CD14-positive monocyte (primary cell): Measurements from ENCODE around the gene CLCN5. TPM values are rescaled to one million over a fixed set of nuclear protein-coding genes. Genes with fewer than 3 reads are reported as not detected.

Experiments
- DNase-seq, 3 donors: peaks; one replicate each; pipeline ENCODE4 v3.0.0-alpha.2; 2011 to 2022
- H2AFZ ChIP-seq: 2 replicates; pipeline ENCODE4 v1.6.0; 2012; ENCODE audit warnings: mild to moderate bottlenecking, low read depth, low read length, inconsistent platforms; ENCODE audit not compliant: insufficient read depth, poor library complexity, severe bottlenecking
- H3K27ac ChIP-seq, 2 donors: 1 replicate in 1 of 2; 2 replicates in 1 of 2; pipeline ENCODE4 v1.5.1; 2012 to 2013; ENCODE audit warnings: low read length in 2 of 2, control low read depth in 1 of 2, inconsistent platforms in 1 of 2, low read depth in 1 of 2, mild to moderate bottlenecking in 1 of 2
- H3K27me3 ChIP-seq, 2 donors: one replicate each; pipeline versions ENCODE4 v1.6.0 to v1.6.1; 2011 to 2013; ENCODE audit warnings: low read length in 2 of 2; ENCODE audit not compliant: control insufficient read depth in 2 of 2, insufficient read depth in 2 of 2
- H3K36me3 ChIP-seq, 2 donors: replicated peaks in 1 of 2; 1 replicate in 1 of 2; 2 replicates in 1 of 2; pipeline versions ENCODE4 v1.5.1 to v1.6.1; 2012 to 2013; ENCODE audit warnings: low read length in 2 of 2, control low read depth in 1 of 2, inconsistent platforms in 1 of 2, mild to moderate bottlenecking in 1 of 2; ENCODE audit not compliant: insufficient read depth in 2 of 2, control insufficient read depth in 1 of 2
- H3K4me1 ChIP-seq, 2 donors: 1 replicate in 1 of 2; 2 replicates in 1 of 2; pipeline versions ENCODE4 v1.5.1 to v1.6.1; 2012 to 2013; ENCODE audit warnings: low read length in 2 of 2, control low read depth in 1 of 2, inconsistent platforms in 1 of 2, mild to moderate bottlenecking in 1 of 2, moderate library complexity in 1 of 2; ENCODE audit not compliant: insufficient read depth in 2 of 2, control insufficient read depth in 1 of 2
- H3K4me2 ChIP-seq: replicated peaks from 2 replicates; pipeline ENCODE3; 2012; ENCODE audit warnings: low read length, moderate library complexity, mild to moderate bottlenecking; ENCODE audit not compliant: poor library complexity, severe bottlenecking; ENCODE audit errors: extremely low read depth
- H3K4me3 ChIP-seq, 3 experiments: fragments of 200-600 bp in 1 of 3; sonication (generic) in 1 of 3; replicated peaks in 1 of 3; 1 replicate in 2 of 3; 2 replicates in 1 of 3; pipeline ENCODE4 v1.5.1; 2011 to 2013; ENCODE audit warnings: low read length in 3 of 3, mild to moderate bottlenecking in 3 of 3, control low read depth in 2 of 3, low read depth in 2 of 3, inconsistent platforms in 1 of 3, moderate library complexity in 1 of 3
- H3K79me2 ChIP-seq: 2 replicates; pipeline ENCODE4 v1.6.0; 2012; ENCODE audit warnings: mild to moderate bottlenecking, control low read depth, inconsistent platforms, low read length, moderate library complexity; ENCODE audit not compliant: insufficient read depth
- H3K9ac ChIP-seq: 2 replicates; pipeline ENCODE4 v1.6.0; 2017; ENCODE audit warnings: low read length, mild to moderate bottlenecking; ENCODE audit not compliant: insufficient read depth, poor library complexity, severe bottlenecking
- H3K9me3 ChIP-seq, 2 donors: replicated peaks in 1 of 2; 1 replicate in 1 of 2; 2 replicates in 1 of 2; pipeline versions ENCODE4 v1.5.1 to v1.6.1; 2012 to 2013; ENCODE audit warnings: low read length in 2 of 2, control low read depth in 1 of 2; ENCODE audit not compliant: control insufficient read depth in 1 of 2, insufficient read depth in 1 of 2
- H4K20me1 ChIP-seq: 2 replicates; pipeline ENCODE4 v1.6.0; 2012; ENCODE audit warnings: mild to moderate bottlenecking, low read length, control low read depth, moderate library complexity; ENCODE audit not compliant: insufficient read depth
- H3K27ac Mint-ChIP-seq, 7 donors: one replicate each; pipeline ENCODE4 v1.8.0; 2020; ENCODE audit warnings: mild to moderate bottlenecking in 7 of 7, mixed read lengths in 7 of 7, moderate library complexity in 6 of 7, inconsistent platforms in 2 of 7
- H3K27me3 Mint-ChIP-seq, 3 donors: one replicate each; pipeline ENCODE4 v1.8.0; 2021 to 2022; ENCODE audit warnings: low read depth in 3 of 3, mild to moderate bottlenecking in 3 of 3, mixed read lengths in 3 of 3, moderate library complexity in 3 of 3, inconsistent platforms in 1 of 3
- H3K36me3 Mint-ChIP-seq, 2 donors: one replicate each; pipeline ENCODE4 v1.8.0; 2020; ENCODE audit warnings: mixed read lengths in 2 of 2, inconsistent platforms in 1 of 2, mild to moderate bottlenecking in 1 of 2
- H3K4me1 Mint-ChIP-seq: one replicate; pipeline ENCODE4 v1.8.0; 2020; ENCODE audit warnings: mild to moderate bottlenecking, mixed read lengths
- H3K4me3 Mint-ChIP-seq, 2 donors: one replicate each; pipeline ENCODE4 v1.8.0; 2020; ENCODE audit warnings: mild to moderate bottlenecking in 2 of 2, mixed read lengths in 2 of 2, moderate library complexity in 1 of 2
- H3K9me3 Mint-ChIP-seq, 7 donors: one replicate each; pipeline ENCODE4 v1.8.0; 2020 to 2022; ENCODE audit warnings: mixed read lengths in 7 of 7, mild to moderate bottlenecking in 6 of 7, moderate library complexity in 6 of 7, inconsistent platforms in 2 of 7
- CTCF ChIP-seq: fragments of 200-600 bp; IDR thresholded peaks from one replicate; pipeline ENCODE4 v1.8.0; 2022; ENCODE audit warnings: antibody characterized with exemption, mild to moderate bottlenecking
- WGBS: methylation state at CpG from one replicate; pipeline ENCODE4 v1.1.5; 2013; ENCODE audit warnings: missing lambda C conversion rate; ENCODE audit not compliant: insufficient coverage; 5-methylcytosine and 5-hydroxymethylcytosine counted together
- intact Hi-C, 2 donors: fragments of 100-400 bp; cut with micrococcal nuclease; formaldehyde crosslinking; loops; one replicate each; pipeline versions ENCODE4 v1.15.0 to v1.15.1; 2023
- polyA minus RNA-seq: library from RNA; depleted of rRNA, polyadenylated mRNA; stranded (reverse); fragments of >200 nt; gene quantifications from 2 replicates; pipeline ENCODE4 v1.2.3, GENCODE V29; 2012
- polyA plus RNA-seq, 3 donors: library from polyadenylated mRNA; depleted of rRNA in 1 of 3; unstranded in 2 of 3; stranded (reverse) in 1 of 3; fragments of 300-500 nt in 2 of 3; fragments of >200 nt in 1 of 3; fragmentation: Illumina TruSeq in 2 of 3; gene quantifications; 1 replicate in 2 of 3; 2 replicates in 1 of 3; pipeline ENCODE4 v1.2.3, GENCODE V29; 2012 to 2021
- total RNA-seq, 12 experiments: library from RNA in 1 of 12; stranded (reverse) in 1 of 12; fragments of 120-200 nt in 1 of 12; gene quantifications; one replicate each; pipeline ENCODE4 v1.2.4 and lab custom pipeline; 2013 to 2026; ENCODE audit warnings: mixed read lengths in 6 of 12, inconsistent platforms in 1 of 12

CLCN5 gene
- total RNA-seq (2013) = 5.6 TPM
- polyA plus RNA-seq (1 to 10 TPM; 4.1 to 4.2 (median 4.1) TPM), polyA minus RNA-seq (5.3 TPM in 2 replicates), total RNA-seq (lab: John Stamatoyannopoulos, UW) (6.1 to 32.2 (median 27.8) reads per million in 11 experiments)

GRCh38 chrX:49922291-49923241 is at the start of gene CLCN5:
Gene CLCN5, plus strand, starts transcription at chrX:49922596. Its CDS starts 2,703 bp downstream, at chrX:49925299.
- H3K27me3 Mint-ChIP-seq = peaks cover 0 to 14% (median 0%) of the 10 kb centered on the region in 3 donors
- H3K9ac ChIP-seq = peak within 1 kb of the TSS; percentile 80
- H3K27me3 ChIP-seq = no peaks in the 10 kb centered on the region
- H3K4me3 ChIP-seq = peak within 1 kb of the TSS; percentile 62 to 83 (median 75)
- no peaks in the 10 kb centered on the region for H4K20me1 ChIP-seq
- WGBS = 0% methylated on average over 36 of the region's 83 CpGs
- peak within 1 kb of the TSS; percentile 53 to 83 for H3K27ac ChIP-seq
- peak; percentile 92 to 96 (median 95) for DNase-seq
- intact Hi-C loops = no loop called here
- H3K27ac Mint-ChIP-seq = peak within 1 kb of the TSS; percentile 43 to 85 (median 69)
- H3K4me1 ChIP-seq = peaks cover 0 to 14% of the 10 kb centered on the region in 2 donors
- H3K9me3 Mint-ChIP-seq = peaks cover 0 to 10% (median 0%) of the 10 kb centered on the region in 7 donors
- H3K36me3 Mint-ChIP-seq = peaks cover 14 to 23% of the 10 kb centered on the region in 2 donors
- peak within 1 kb of the TSS; percentile 85 to 88 for H3K4me3 Mint-ChIP-seq
- H3K36me3 ChIP-seq = peaks cover 0 to 25% of the 10 kb centered on the region in 2 donors
- no peaks in the 10 kb centered on the region for H3K79me2 ChIP-seq
- H3K4me2 ChIP-seq = peak within 1 kb of the TSS; percentile 79
- H3K4me1 Mint-ChIP-seq = peaks cover 27% of the 10 kb centered on the region
- TF ChIP-seq CTCF = no peak
- H3K9me3 ChIP-seq = no peaks in the 10 kb centered on the region
- peak within 1 kb of the TSS; percentile 88 for H2AFZ ChIP-seq

- no CpG with 5 or more reads among the region's 3 CpGs for WGBS
- H3K27ac Mint-ChIP-seq = peak overlapping the region in 2 of 7 donors; percentile 41 to 71
- DNase-seq = peak; percentile 8 to 28 (median 20)
These were observed 45.6 kb upstream of the CLCN5 start for GRCh38 chrX:49876750-49877149.

More at GRCh38 chrX:49876750-49877149, 45.6 kb upstream of the CLCN5 start:
- no peaks in the 10 kb centered on the region for H3K36me3 ChIP-seq
- no peaks in the 10 kb centered on the region for H3K9me3 ChIP-seq
- H3K4me1 Mint-ChIP-seq = peaks cover 27% of the 10 kb centered on the region
- H3K4me3 Mint-ChIP-seq = no peak overlapping the region
- H3K4me2 ChIP-seq = peak overlapping the region; percentile 8
- intact Hi-C loops = no loop called here
- H4K20me1 ChIP-seq = no peaks in the 10 kb centered on the region
- peaks cover 0 to 3% (median 0%) of the 10 kb centered on the region in 7 donors for H3K9me3 Mint-ChIP-seq
- no peaks in the 10 kb centered on the region for H3K79me2 ChIP-seq
- no peak overlapping the region for H3K27ac ChIP-seq
- H2AFZ ChIP-seq = no peak overlapping the region
- H3K4me1 ChIP-seq = peaks cover 28 to 39% of the 10 kb centered on the region in 2 donors
- H3K4me3 ChIP-seq = no peak overlapping the region
- H3K27me3 Mint-ChIP-seq = peaks cover 0 to 2% (median 0%) of the 10 kb centered on the region in 3 donors
- TF ChIP-seq CTCF = peak; percentile 46
- no peaks in the 10 kb centered on the region for H3K27me3 ChIP-seq
- no peaks in the 10 kb centered on the region for H3K36me3 Mint-ChIP-seq
- no peak overlapping the region for H3K9ac ChIP-seq
